PC-9 (cell line): ENCODE data around the gene CXCL12. TPM values are rescaled to one million over a fixed set of nuclear protein-coding genes. Genes with fewer than 3 reads are reported as not detected.

Experiments used
- BruUV-seq: library from RNA; stranded (reverse); fragments of 400-500 nt; replicated peaks from 2 replicates; lab custom pipeline; 2021; lab: Mats Ljungman, UMichigan
- CTCF ChIA-PET: fragments of 300-600 bp; sonication (Branson Sonifier 250); formaldehyde crosslinking; loops from one replicate; lab custom pipeline; 2022; ENCODE audit warnings: antibody characterized with exemption; lab: Charles Lee
- POLR2A ChIA-PET: fragments of 300-600 bp; sonication (Branson Sonifier 250); formaldehyde crosslinking; loops from one replicate; lab custom pipeline; 2022; ENCODE audit warnings: antibody characterized with exemption; ENCODE audit not compliant: unreplicated experiment; lab: Charles Lee
- DNase-seq, 2 experiments: peaks; one replicate each; pipeline versions ENCODE4 v3.0.0 to v3.0.0-alpha.2; 2015 to 2022; ENCODE audit warnings: mixed read lengths in 1 of 2
- H2AFZ ChIP-seq: fragments of 200-600 bp; sonication (generic); 2 replicates; pipeline ENCODE4 v1.8.1; 2017; ENCODE audit warnings: antibody characterized with exemption
- H3F3A ChIP-seq: fragments of 200-600 bp; sonication (generic); 2 replicates; pipeline ENCODE4 v1.8.1; 2017; ENCODE audit warnings: antibody characterized with exemption, mild to moderate bottlenecking, low read depth; ENCODE audit not compliant: insufficient read depth
- H3K27ac ChIP-seq: fragments of 200-600 bp; sonication (generic); 2 replicates; pipeline ENCODE4 v1.6.1; 2016; ENCODE audit warnings: mixed run types
- H3K27me3 ChIP-seq: fragments of 200-600 bp; sonication (generic); 2 replicates; pipeline ENCODE4 v1.6.1; 2016; ENCODE audit warnings: low read depth, mixed run types; ENCODE audit not compliant: insufficient read depth
- H3K36me3 ChIP-seq: fragments of 200-600 bp; sonication (generic); 2 replicates; pipeline ENCODE4 v1.6.1; 2016; ENCODE audit warnings: low read depth, mixed run types
- H3K4me1 ChIP-seq: fragments of 200-600 bp; sonication (generic); replicated peaks from 2 replicates; pipeline ENCODE4 v1.6.1; 2016; ENCODE audit warnings: mixed run types; ENCODE audit not compliant: insufficient read depth
- H3K4me2 ChIP-seq: fragments of 200-600 bp; sonication (generic); 2 replicates; pipeline ENCODE4 v1.6.1; 2017; ENCODE audit warnings: mixed run types
- H3K4me3 ChIP-seq: fragments of 200-600 bp; sonication (generic); 2 replicates; pipeline ENCODE4 v1.6.1; 2016; ENCODE audit warnings: mixed run types
- H3K79me2 ChIP-seq: fragments of 200-600 bp; sonication (generic); 2 replicates; pipeline ENCODE4 v1.6.1; 2017; ENCODE audit warnings: low read depth, mixed run types
- H3K9me2 ChIP-seq: fragments of 200-600 bp; sonication (generic); 2 replicates; pipeline ENCODE4 v1.8.1; 2017; ENCODE audit warnings: mild to moderate bottlenecking; ENCODE audit not compliant: insufficient read depth
- H3K9me3 ChIP-seq: fragments of 200-600 bp; sonication (generic); 2 replicates; pipeline ENCODE4 v1.8.1; 2016; ENCODE audit warnings: low read depth; ENCODE audit not compliant: insufficient read depth
- H4K20me1 ChIP-seq: fragments of 200-600 bp; sonication (generic); 2 replicates; pipeline ENCODE4 v1.8.1; 2017; ENCODE audit not compliant: insufficient read depth
- EZH2 ChIP-seq: fragments of 200-600 bp; sonication (generic); IDR thresholded peaks from 2 replicates; pipeline ENCODE4 v1.8.0; 2017; ENCODE audit warnings: antibody characterized with exemption, low read depth
- intact Hi-C: fragments of 100-400 bp; cut with micrococcal nuclease; formaldehyde crosslinking; loops from one replicate; pipeline ENCODE4 v1.10.0; 2022; ENCODE audit not compliant: unreplicated experiment
- total RNA-seq: library from RNA; stranded (reverse); gene quantifications from 2 replicates; pipeline ENCODE4 v1.2.3, GENCODE V29; 2021
- TF ChIP-seq, protein P1 (sequence below): fragments of 200-600 bp; sonication (generic); conservative IDR thresholded peaks from 2 replicates; pipeline ENCODE4 v1.6.1; 2017; ENCODE audit warnings: mixed run types, antibody characterized with exemption, mild to moderate bottlenecking, moderate library complexity

The CXCL12 gene
- total RNA-seq, 1 experiment from 2014 or later, result not detected

DNA sequence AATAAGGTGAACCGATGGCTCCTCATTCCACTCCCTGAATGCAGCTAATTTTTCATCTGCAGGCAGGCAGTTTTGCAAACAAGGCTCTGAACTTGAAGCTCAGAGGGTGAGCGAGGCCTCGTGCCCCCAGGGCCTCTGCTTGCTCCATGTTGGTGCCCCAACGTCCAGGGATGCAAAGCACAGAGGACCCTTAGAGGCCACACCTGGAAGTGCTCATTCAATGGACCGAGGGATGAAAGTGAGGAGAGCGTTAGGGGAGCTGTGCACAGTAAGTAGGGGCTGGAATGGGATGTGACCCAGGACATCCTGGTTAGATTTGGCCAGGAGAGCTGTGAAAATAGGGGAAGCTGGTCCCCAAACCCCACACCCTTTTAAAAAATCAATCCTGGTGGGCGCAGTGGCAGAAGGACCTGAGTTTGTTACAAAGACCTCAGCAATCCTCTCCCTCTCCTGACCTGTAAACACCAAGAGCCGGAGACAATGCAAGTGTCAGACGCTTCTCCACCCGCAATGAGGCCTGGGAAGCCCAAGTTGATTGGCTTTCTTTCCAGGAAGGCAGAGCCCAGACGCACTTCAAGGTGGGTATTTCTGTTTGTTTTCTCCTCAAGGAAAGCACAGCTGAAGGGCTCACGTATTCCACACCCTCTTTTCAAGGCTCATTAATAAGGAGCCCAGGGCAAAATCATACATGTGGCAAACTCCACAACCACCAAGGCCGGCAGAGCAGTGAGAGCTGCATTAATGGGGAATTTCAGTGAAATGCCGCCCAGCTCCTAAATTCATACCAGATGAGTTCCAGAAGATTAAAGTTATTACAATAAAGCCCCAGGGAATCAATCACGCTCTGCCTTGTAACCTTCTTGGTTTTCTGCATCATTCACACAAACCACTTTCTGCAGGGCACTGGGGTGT lies 14.1 kb upstream of the CXCL12 start:
- H3K36me3 ChIP-seq, result no peaks in the 10 kb centered on the region
- H4K20me1 ChIP-seq, result no peaks in the 10 kb centered on the region
- H3K79me2 ChIP-seq, result no peaks in the 10 kb centered on the region
- H3K9me2 ChIP-seq, result no peaks in the 10 kb centered on the region
- no peak; the same call in 1 of the 2 replicates for TF ChIP-seq EZH2
- no peak for DNase-seq
- H3K4me3 ChIP-seq, result no peak overlapping the region
- H3F3A ChIP-seq, result no peaks in the 10 kb centered on the region
- no peak overlapping the region for H3K27ac ChIP-seq
- no TSS peak for BruUV-seq
- H2AFZ ChIP-seq, result no peak overlapping the region
- H3K9me3 ChIP-seq, result no peaks in the 10 kb centered on the region
- peaks cover 61% of the 10 kb centered on the region for H3K27me3 ChIP-seq
- CTCF ChIA-PET, result no interaction called here
- H3K4me2 ChIP-seq, result no peak overlapping the region
- H3K4me1 ChIP-seq, result no peaks in the 10 kb centered on the region
- intact Hi-C loops, result no loop called here
- POLR2A ChIA-PET, result interaction anchor here (0.6 kb wide), 1 partner anchor 608 kb away, joined by 15 read pairs; no protein-coding TSS in a partner anchor

- TF ChIP-seq, protein P1, sequence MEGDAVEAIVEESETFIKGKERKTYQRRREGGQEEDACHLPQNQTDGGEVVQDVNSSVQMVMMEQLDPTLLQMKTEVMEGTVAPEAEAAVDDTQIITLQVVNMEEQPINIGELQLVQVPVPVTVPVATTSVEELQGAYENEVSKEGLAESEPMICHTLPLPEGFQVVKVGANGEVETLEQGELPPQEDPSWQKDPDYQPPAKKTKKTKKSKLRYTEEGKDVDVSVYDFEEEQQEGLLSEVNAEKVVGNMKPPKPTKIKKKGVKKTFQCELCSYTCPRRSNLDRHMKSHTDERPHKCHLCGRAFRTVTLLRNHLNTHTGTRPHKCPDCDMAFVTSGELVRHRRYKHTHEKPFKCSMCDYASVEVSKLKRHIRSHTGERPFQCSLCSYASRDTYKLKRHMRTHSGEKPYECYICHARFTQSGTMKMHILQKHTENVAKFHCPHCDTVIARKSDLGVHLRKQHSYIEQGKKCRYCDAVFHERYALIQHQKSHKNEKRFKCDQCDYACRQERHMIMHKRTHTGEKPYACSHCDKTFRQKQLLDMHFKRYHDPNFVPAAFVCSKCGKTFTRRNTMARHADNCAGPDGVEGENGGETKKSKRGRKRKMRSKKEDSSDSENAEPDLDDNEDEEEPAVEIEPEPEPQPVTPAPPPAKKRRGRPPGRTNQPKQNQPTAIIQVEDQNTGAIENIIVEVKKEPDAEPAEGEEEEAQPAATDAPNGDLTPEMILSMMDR, result no peak
- no peak for TF ChIP-seq EZH2
- Histone ChIP-seq H3F3A (no peaks in the 10 kb centered on the region), H4K20me1 (no peaks in the 10 kb centered on the region), H3K27me3 (peaks cover 68% of the 10 kb centered on the region), H2AFZ (no peak overlapping the region), H3K36me3 (no peaks in the 10 kb centered on the region), H3K4me3 (no peak overlapping the region), H3K4me2 (no peak overlapping the region), H3K9me3 (no peaks in the 10 kb centered on the region), H3K79me2 (no peaks in the 10 kb centered on the region), H3K9me2 (no peaks in the 10 kb centered on the region), H3K4me1 (no peaks in the 10 kb centered on the region), H3K27ac (no peak overlapping the region)
- no TSS peak for BruUV-seq
- no peak for DNase-seq
- CTCF ChIA-PET, result no interaction called here
- intact Hi-C loops, result no loop called here
- POLR2A ChIA-PET, result no interaction called here
These were observed 13.4 kb upstream of the CXCL12 start for GRCh38 chr10:44398271-44398670.

DNA sequence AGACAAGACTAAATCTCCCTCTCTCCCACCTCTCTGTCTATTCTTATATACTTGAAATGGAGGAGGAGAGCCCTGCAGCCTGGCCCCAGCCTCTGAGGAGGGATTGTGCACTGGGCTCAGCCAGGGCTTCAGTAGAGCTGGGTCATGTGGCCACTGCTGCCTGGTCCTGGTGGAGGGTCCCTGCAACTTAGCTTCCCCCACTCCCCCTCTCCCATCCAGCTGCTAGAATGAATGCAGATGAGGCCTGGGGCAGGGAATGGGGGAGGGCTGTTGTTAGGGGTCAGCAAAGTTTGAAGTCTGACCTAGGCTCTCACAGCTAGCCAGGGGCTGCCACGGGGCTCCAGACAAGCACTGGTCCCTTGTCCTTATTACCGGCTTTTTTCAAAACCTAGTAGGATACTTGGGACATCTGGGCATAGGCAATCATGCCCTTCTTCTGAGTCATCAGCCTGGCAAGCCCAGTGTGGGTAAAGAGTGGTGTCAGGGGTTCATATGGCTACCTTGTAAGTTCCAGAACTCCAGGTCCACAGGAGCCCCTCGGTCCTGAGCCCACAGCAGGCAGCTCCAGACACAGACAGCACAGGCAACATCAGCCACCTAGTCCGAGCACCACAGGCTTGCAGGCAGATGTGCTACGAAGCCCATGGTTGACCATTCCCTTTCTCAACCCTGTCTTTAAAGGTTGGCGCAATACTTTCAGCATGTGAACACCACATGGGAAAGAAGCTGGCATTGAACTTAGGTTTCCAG lies 12.8 kb upstream of the CXCL12 start:
- intact Hi-C loops, result no loop called here
- H3K9me2 ChIP-seq, result no peaks in the 10 kb centered on the region
- no peaks in the 10 kb centered on the region for H4K20me1 ChIP-seq
- H3K27ac ChIP-seq, result no peak overlapping the region
- H3K4me3 ChIP-seq, result no peak overlapping the region
- no peaks in the 10 kb centered on the region for H3K79me2 ChIP-seq
- H3K27me3 ChIP-seq, result peaks cover 73% of the 10 kb centered on the region
- no peak for DNase-seq
- TF ChIP-seq, protein P1, result no peak
- TF ChIP-seq EZH2, result no peak
- CTCF ChIA-PET, result no interaction called here
- H2AFZ ChIP-seq, result no peak overlapping the region
- H3K4me2 ChIP-seq, result no peak overlapping the region
- H3K36me3 ChIP-seq, result no peaks in the 10 kb centered on the region
- no peaks in the 10 kb centered on the region for H3F3A ChIP-seq
- no peaks in the 10 kb centered on the region for H3K4me1 ChIP-seq
- no peaks in the 10 kb centered on the region for H3K9me3 ChIP-seq
- POLR2A ChIA-PET, result no interaction called here
- BruUV-seq, result no TSS peak
